Caco-2 (cell line): Measurements from ENCODE around the gene CACNA1H. TPM values are rescaled to one million over a fixed set of nuclear protein-coding genes. Genes with fewer than 3 reads are reported as not detected.
"Not testable (repeated sequence)": the region's sequence is repeated elsewhere in the genome, so short reads cannot be mapped to it uniquely, and the experiment has no call there.

Experiments used
- BruUV-seq: library from RNA; stranded (reverse); fragments of 400-500 nt; replicated peaks from 2 replicates; lab custom pipeline; 2021; lab: Mats Ljungman, UMichigan
- CTCF ChIA-PET: fragments of 300-600 bp; sonication (Branson Sonifier 250); formaldehyde crosslinking; loops from one replicate; lab custom pipeline; 2022; ENCODE audit warnings: antibody characterized with exemption; lab: Charles Lee
- POLR2A ChIA-PET: fragments of 300-600 bp; sonication (Branson Sonifier 250); formaldehyde crosslinking; loops from one replicate; lab custom pipeline; 2022; ENCODE audit warnings: antibody characterized with exemption; lab: Charles Lee
- DNase-seq, 2 experiments: peaks; one replicate each; pipeline versions ENCODE4 v3.0.0 to v3.0.0-alpha.2; 2020 to 2022
- H3K27me3 ChIP-seq: replicated peaks from 2 replicates; pipeline ENCODE4 v1.6.0; 2011; ENCODE audit warnings: low read length; ENCODE audit not compliant: control insufficient read depth, insufficient read depth
- H3K36me3 ChIP-seq: 2 replicates; pipeline ENCODE4 v1.5.1; 2011; ENCODE audit warnings: low read length; ENCODE audit not compliant: control insufficient read depth, insufficient read depth
- H3K4me1 ChIP-seq: fragments of 250-450 bp; sonication (Bioruptor Pico); 2 replicates; pipeline ENCODE4 v1.5.1; 2020; ENCODE audit warnings: mild to moderate bottlenecking
- H3K4me3 ChIP-seq: 2 replicates; pipeline ENCODE4 v1.5.1; 2011; ENCODE audit warnings: low read depth, mild to moderate bottlenecking, control low read depth, low read length
- H3K9me3 ChIP-seq: fragments of 250-450 bp; sonication (Bioruptor Pico); 2 replicates; pipeline ENCODE4 v1.5.1; 2020; ENCODE audit warnings: mild to moderate bottlenecking, moderate library complexity
- H3K27ac Mint-ChIP-seq: one replicate; pipeline ENCODE4 v1.8.0; 2022; ENCODE audit warnings: mixed read lengths; ENCODE audit not compliant: unreplicated experiment
- H3K27me3 Mint-ChIP-seq: one replicate; pipeline ENCODE4 v1.8.0; 2022; ENCODE audit warnings: mixed read lengths; ENCODE audit not compliant: insufficient read depth, unreplicated experiment
- H3K36me3 Mint-ChIP-seq: one replicate; pipeline ENCODE4 v1.8.0; 2022; ENCODE audit warnings: mild to moderate bottlenecking, mixed read lengths; ENCODE audit not compliant: insufficient read depth, unreplicated experiment
- H3K4me1 Mint-ChIP-seq: one replicate; pipeline ENCODE4 v1.8.0; 2022; ENCODE audit warnings: low read depth, mixed read lengths; ENCODE audit not compliant: unreplicated experiment
- H3K4me3 Mint-ChIP-seq: one replicate; pipeline ENCODE4 v1.8.0; 2022; ENCODE audit warnings: mild to moderate bottlenecking, moderate library complexity, mixed read lengths; ENCODE audit not compliant: unreplicated experiment
- H3K9me3 Mint-ChIP-seq: one replicate; pipeline ENCODE4 v1.8.0; 2022; ENCODE audit warnings: mixed read lengths; ENCODE audit not compliant: unreplicated experiment
- intact Hi-C: fragments of 100-400 bp; cut with micrococcal nuclease; formaldehyde crosslinking; loops from one replicate; pipeline ENCODE4 v1.10.0; 2022; ENCODE audit not compliant: unreplicated experiment
- total RNA-seq: library from RNA; stranded (reverse); gene quantifications from 2 replicates; pipeline ENCODE4 v1.2.3, GENCODE V29; 2022
- TF ChIP-seq, protein P1 (sequence below), 2 experiments: fragments of 200-600 bp in 1 of 2; IDR thresholded peaks; 1 replicate in 1 of 2; 2 replicates in 1 of 2; pipeline versions ENCODE4 v1.5.1 to v1.8.0; 2011 to 2022; ENCODE audit warnings: antibody characterized with exemption in 1 of 2, control low read depth in 1 of 2, inconsistent platforms in 1 of 2, low read depth in 1 of 2, low read length in 1 of 2, mild to moderate bottlenecking in 1 of 2, moderate library complexity in 1 of 2; ENCODE audit not compliant: insufficient read depth in 1 of 2, severe bottlenecking in 1 of 2, unreplicated experiment in 1 of 2

Gene CACNA1H
- total RNA-seq, 1 experiment from 2014 or later, result 5.1 TPM

- Mint-ChIP-seq H3K9me3 (peaks cover 11% of the 10 kb centered on the region), H3K27ac (no peak overlapping the region), H3K27me3 (peaks cover 6% of the 10 kb centered on the region), H3K4me3 (no peak overlapping the region), H3K36me3 (peaks cover 5% of the 10 kb centered on the region), H3K4me1 (no peaks in the 10 kb centered on the region)
- H3K9me3 ChIP-seq, result no peaks in the 10 kb centered on the region
- TF ChIP-seq, protein P1, sequence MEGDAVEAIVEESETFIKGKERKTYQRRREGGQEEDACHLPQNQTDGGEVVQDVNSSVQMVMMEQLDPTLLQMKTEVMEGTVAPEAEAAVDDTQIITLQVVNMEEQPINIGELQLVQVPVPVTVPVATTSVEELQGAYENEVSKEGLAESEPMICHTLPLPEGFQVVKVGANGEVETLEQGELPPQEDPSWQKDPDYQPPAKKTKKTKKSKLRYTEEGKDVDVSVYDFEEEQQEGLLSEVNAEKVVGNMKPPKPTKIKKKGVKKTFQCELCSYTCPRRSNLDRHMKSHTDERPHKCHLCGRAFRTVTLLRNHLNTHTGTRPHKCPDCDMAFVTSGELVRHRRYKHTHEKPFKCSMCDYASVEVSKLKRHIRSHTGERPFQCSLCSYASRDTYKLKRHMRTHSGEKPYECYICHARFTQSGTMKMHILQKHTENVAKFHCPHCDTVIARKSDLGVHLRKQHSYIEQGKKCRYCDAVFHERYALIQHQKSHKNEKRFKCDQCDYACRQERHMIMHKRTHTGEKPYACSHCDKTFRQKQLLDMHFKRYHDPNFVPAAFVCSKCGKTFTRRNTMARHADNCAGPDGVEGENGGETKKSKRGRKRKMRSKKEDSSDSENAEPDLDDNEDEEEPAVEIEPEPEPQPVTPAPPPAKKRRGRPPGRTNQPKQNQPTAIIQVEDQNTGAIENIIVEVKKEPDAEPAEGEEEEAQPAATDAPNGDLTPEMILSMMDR (IDR thresholded peaks at IDR 0.05; ENCODE audit: insufficient read depth in 1 of 2, low read depth in 1 of 2, low read length in 1 of 2, severe bottlenecking in 1 of 2, unreplicated experiment in 1 of 2), result no peak
- DNase-seq, result no peak
- intact Hi-C loops, result no loop called here
- H3K4me3 ChIP-seq, result no peak overlapping the region
- no peaks in the 10 kb centered on the region for H3K4me1 ChIP-seq
- H3K36me3 ChIP-seq, result no peaks in the 10 kb centered on the region
- ChIA-PET CTCF (no interaction called here), POLR2A (no interaction called here)
- no TSS peak for BruUV-seq
- no peaks in the 10 kb centered on the region for H3K27me3 ChIP-seq
Measured at GRCh38 chr16:1265826-1266225, 112.9 kb downstream of the CACNA1H start.

DNA sequence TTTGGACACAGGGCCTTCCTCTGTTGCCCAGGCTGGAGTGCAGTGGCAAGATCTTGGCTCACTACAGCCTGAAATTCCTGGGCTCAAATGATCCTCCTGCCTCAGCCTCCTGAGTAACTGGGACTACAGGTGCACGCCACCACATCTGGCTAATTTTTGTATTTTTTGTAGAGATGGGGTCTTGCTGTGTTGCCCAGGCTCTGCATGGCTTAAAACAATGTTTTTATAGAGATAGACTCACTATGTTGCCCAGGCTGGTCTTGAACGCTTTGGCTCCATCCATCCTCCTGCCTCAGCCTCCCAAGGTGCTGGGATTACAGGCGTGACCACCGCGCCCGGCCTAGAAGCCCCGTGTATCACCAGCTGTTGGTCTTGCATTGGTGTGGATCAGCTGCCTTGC is 116.5 kb downstream of the CACNA1H start:
- DNase-seq, H3K27me3 ChIP-seq, H3K4me3 ChIP-seq, H3K9me3 ChIP-seq, BruUV-seq, H3K9me3 Mint-ChIP-seq, H3K4me1 ChIP-seq, H3K27me3 Mint-ChIP-seq, H3K4me1 Mint-ChIP-seq, H3K27ac Mint-ChIP-seq, H3K36me3 ChIP-seq, intact Hi-C loops, H3K4me3 Mint-ChIP-seq, POLR2A ChIA-PET, H3K36me3 Mint-ChIP-seq: not testable (repeated sequence)
- CTCF ChIA-PET, result interaction anchor here (0.5 kb wide), 1 partner anchor 18 kb away, joined by 3 read pairs; no protein-coding TSS in a partner anchor

GRCh38 chr16:1271380-1271723 is 118.4 kb downstream of the CACNA1H start:
- Histone ChIP-seq H3K36me3 (no peaks in the 10 kb centered on the region), H3K4me1 (no peaks in the 10 kb centered on the region), H3K27me3 (no peaks in the 10 kb centered on the region; the same call in 1 of the 2 replicates), H3K4me3 (no peak overlapping the region), H3K9me3 (no peaks in the 10 kb centered on the region)
- ChIA-PET POLR2A (no interaction called here), CTCF (no interaction called here)
- no peak overlapping the region for H3K4me3 Mint-ChIP-seq
- BruUV-seq, result no TSS peak
- intact Hi-C loops, result no loop called here
- H3K27ac Mint-ChIP-seq, result no peak overlapping the region
- peaks cover 7% of the 10 kb centered on the region for H3K9me3 Mint-ChIP-seq
- TF ChIP-seq, protein P1 (IDR thresholded peaks at IDR 0.05; ENCODE audit: insufficient read depth in 1 of 2, low read depth in 1 of 2, low read length in 1 of 2, severe bottlenecking in 1 of 2, unreplicated experiment in 1 of 2), result no peak
- H3K27me3 Mint-ChIP-seq, result peaks cover 5% of the 10 kb centered on the region
- DNase-seq, result no peak
- no peaks in the 10 kb centered on the region for H3K4me1 Mint-ChIP-seq
- peaks cover 3% of the 10 kb centered on the region for H3K36me3 Mint-ChIP-seq

Other genes starting within 250 kb of the CACNA1H start
- 8.8 and 12.3 TPM in 2 replicates for gene LMF1, start 182.1 kb upstream of the CACNA1H start, total RNA-seq
- gene SOX8, start 171.3 kb upstream of the CACNA1H start, total RNA-seq, result 0.86 and 1.2 TPM in 2 replicates
- gene SSTR5, start 80.4 kb upstream of the CACNA1H start, total RNA-seq, result 0.23 and 0.30 TPM in 2 replicates
- not detected in 2 replicates for gene C1QTNF8, start 56.9 kb upstream of the CACNA1H start, total RNA-seq
- gene TPSG1, start 72.2 kb downstream of the CACNA1H start, total RNA-seq, result not detected in 2 replicates
- gene TPSB2, start 77.1 kb downstream of the CACNA1H start, total RNA-seq, result not detected in 2 replicates
- not detected in 2 replicates for gene TPSAB1, start 87.6 kb downstream of the CACNA1H start, total RNA-seq
- not detected in 2 replicates for gene TPSD1, start 103.0 kb downstream of the CACNA1H start, total RNA-seq
- gene UBE2I, start 156.5 kb downstream of the CACNA1H start, total RNA-seq, result 178 and 199 TPM in 2 replicates
- 4.2 and 5.0 TPM in 2 replicates for gene BAIAP3, start 180.5 kb downstream of the CACNA1H start, total RNA-seq
- 48.3 and 48.6 TPM in 2 replicates for gene TSR3, start 198.8 kb downstream of the CACNA1H start, total RNA-seq
- 37.3 and 37.6 TPM in 2 replicates for gene GNPTG, start 198.8 kb downstream of the CACNA1H start, total RNA-seq